Epithelial cell of esophagus (primary cell): ENCODE measurements around the gene ZNF263.
A peak's percentile ranks its signal among the peaks of the same experiment; 100 is the strongest.

ENCODE experiments used
- DNase-seq: peaks from one replicate; pipeline ENCODE4 v3.0.0; 2010; ENCODE audit warnings: low read depth
- H3K4me3 ChIP-seq: 2 replicates; pipeline ENCODE4 v1.5.1; 2011; ENCODE audit warnings: mild to moderate bottlenecking, low read length, control low read depth
- CTCF ChIP-seq: IDR thresholded peaks from 2 replicates; pipeline ENCODE4 v1.5.1; 2011; ENCODE audit warnings: low read depth, mild to moderate bottlenecking, low read length, control low read depth, inconsistent platforms; ENCODE audit not compliant: insufficient read depth; ENCODE audit errors: missing control alignments

ZNF263 gene

GRCh38 chr16:3243882-3244281, 39.4 kb upstream of the ZNF263 start:
- no peak overlapping the region for H3K4me3 ChIP-seq
- peak; percentile 28 for DNase-seq
- TF ChIP-seq CTCF: no peak

GRCh38 chr16:3246002-3246401, 37.3 kb upstream of the ZNF263 start:
- no peak for DNase-seq
- H3K4me3 ChIP-seq: no peak overlapping the region
- TF ChIP-seq CTCF: no peak

- DNase-seq: no peak
- no peak for TF ChIP-seq CTCF
- no peak overlapping the region for H3K4me3 ChIP-seq
Observed at GRCh38 chr16:3246876-3247275, 36.4 kb upstream of the ZNF263 start.

GRCh38 chr16:3248596-3248995, 34.7 kb upstream of the ZNF263 start:
- no peak for DNase-seq
- H3K4me3 ChIP-seq: no peak overlapping the region
- no peak for TF ChIP-seq CTCF

- no peak overlapping the region for H3K4me3 ChIP-seq
- no peak for TF ChIP-seq CTCF
- DNase-seq: no peak
Observed at GRCh38 chr16:3249020-3249419, 34.3 kb upstream of the ZNF263 start.

GRCh38 chr16:3249451-3249850, 33.8 kb upstream of the ZNF263 start:
- TF ChIP-seq CTCF: no peak
- H3K4me3 ChIP-seq: no peak overlapping the region
- DNase-seq: no peak

- no peak for TF ChIP-seq CTCF
- H3K4me3 ChIP-seq: no peak overlapping the region
- DNase-seq: no peak
Observed at GRCh38 chr16:3252967-3253366, 30.3 kb upstream of the ZNF263 start.
